HG02588 (cell line): ENCODE data around the gene MT1G.
A peak's percentile ranks its signal among the peaks of the same experiment; 100 is the strongest.
"Not testable (repeated sequence)": the region's sequence is repeated elsewhere in the genome, so short reads cannot be mapped to it uniquely, and the experiment has no call there.

Experiments used
- ATAC-seq: cut with Tn5 transposase; IDR thresholded peaks from one replicate; pipeline ENCODE4 v1.9.1; 2021; ENCODE audit warnings: mild to moderate bottlenecking, moderate library complexity; ENCODE audit not compliant: unreplicated experiment

Gene MT1G

DNA sequence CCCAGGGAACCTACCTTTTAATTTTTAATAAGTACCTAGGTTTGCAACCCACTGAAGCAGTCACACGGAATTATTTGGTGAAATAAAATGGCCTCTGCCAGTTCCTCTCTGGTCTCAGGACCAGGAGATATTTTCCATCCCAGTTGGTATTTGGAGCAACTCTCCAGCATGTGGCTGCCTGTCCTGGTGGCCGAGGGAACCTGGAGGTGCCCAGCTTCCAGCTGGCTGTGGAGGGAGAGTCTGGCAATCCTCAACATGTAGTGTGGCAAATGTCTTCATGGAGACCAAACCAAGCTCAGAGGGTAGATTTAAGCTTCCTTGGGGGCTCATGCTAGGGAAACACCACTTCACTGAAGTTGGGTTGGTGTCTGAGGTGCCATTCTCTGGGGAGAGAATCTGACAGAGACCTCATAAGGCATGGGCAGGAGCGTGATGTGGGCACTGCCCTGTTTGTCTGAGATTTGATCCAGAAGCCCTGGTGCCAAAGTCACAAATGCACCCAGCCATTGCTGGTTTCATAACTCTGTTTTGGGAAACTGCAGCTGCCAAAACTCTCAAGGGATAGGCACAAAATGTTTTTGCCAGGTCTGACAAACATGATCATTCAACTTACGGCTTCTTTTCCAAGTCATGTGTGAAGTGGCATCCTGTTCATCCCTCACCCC lies 17.2 kb upstream of the MT1G start:
- ATAC-seq, result no peak

DNA sequence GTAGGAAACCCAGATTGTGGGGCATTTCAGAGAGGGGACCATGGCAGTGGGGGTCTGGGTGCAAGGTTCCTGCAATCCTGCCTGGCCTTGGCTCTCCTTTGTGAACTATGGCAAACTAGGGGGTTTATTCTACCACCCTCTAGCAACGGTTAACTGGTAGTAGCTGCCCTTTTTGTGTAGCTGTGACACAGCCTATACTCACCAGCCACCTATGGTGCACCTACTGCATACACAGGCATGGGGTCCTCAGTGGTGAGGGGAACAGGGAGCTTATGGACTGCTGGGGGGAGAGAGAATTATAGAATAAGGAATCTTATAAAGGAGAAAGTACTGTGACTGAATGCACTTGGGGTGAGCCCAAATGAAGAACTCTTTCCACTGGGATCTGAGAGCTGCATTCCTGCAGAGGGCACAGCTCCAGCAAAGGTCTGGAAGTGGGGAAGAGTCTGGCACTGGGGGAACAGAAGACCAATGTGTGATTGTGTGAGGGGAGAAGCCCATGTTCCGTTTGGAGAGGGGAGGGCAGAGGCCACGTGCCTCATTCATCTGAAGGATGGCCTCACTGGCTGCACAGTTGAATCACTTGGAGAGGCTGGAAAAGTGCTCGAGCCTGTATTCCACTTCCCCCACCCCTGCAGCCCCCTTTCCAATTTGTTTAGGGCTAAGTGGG lies 16.5 kb upstream of the MT1G start:
- ATAC-seq, result no peak

DNA sequence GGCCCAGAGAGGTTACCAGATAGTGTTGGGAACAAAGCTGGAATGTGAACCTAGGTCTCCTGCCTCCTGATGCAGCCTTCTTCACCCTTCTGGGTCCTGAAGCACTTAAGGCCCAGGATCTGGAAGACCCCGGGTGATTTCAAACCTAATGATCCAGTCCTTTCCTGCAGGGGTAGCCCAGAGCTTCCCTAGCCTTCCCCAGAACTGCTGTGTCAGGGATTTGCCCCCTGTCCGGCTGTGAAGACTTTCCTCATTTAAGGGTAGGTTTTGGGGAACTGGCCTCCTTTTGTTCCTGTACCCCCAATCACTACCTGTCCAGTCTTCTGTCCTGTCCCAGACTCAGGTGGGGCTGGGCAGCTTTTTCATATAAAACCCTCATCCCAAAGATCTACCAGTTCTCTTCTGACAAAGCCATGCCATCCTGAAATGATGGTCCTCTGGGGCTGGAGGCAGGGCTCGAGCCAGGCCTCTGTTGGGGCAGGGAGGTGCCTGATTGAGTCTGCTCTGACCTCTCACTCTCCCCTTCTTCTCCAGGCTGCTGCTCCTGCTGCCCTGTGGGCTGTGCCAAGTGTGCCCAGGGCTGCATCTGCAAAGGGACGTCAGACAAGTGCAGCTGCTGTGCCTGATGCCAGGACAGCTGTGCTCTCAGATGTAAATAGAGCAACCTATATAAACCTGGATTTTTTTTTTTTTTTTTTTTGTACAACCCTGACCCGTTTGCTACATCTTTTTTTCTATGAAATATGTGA lies 15.7 kb upstream of the MT1G start:
- no peak for ATAC-seq

DNA sequence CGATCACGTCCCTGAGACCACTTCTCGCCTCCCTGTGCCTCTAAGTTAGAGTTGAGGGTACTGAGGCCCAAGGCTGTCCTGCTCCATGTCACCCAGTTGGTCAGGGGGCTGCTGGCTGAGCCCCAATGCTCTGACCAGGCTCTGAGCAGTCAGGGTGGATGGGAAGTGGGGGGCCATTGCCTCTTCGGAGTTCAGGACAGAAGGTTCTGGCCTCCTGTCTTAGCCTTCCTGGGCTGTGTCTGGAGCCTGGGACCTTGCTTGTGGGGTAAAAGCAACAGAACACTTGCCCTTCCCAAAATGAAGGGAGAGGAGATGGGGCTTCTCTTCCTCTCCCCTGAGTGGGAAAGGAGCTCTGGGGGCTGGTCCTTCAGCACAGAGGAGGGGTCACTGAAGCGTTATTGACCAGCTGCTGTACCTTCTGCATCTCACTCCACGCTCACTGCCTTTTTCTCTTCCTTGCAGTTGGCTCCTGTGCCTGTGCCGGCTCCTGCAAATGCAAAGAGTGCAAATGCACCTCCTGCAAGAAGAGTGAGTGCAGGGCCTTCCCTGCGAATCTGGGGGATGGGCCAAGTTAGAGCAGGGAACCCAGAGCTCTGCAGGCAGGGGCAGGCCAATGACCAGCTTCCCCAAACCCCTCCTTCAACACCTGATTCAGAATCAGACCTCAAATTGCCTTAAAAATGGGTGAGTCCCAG lies 15.0 kb upstream of the MT1G start:
- no peak for ATAC-seq

DNA sequence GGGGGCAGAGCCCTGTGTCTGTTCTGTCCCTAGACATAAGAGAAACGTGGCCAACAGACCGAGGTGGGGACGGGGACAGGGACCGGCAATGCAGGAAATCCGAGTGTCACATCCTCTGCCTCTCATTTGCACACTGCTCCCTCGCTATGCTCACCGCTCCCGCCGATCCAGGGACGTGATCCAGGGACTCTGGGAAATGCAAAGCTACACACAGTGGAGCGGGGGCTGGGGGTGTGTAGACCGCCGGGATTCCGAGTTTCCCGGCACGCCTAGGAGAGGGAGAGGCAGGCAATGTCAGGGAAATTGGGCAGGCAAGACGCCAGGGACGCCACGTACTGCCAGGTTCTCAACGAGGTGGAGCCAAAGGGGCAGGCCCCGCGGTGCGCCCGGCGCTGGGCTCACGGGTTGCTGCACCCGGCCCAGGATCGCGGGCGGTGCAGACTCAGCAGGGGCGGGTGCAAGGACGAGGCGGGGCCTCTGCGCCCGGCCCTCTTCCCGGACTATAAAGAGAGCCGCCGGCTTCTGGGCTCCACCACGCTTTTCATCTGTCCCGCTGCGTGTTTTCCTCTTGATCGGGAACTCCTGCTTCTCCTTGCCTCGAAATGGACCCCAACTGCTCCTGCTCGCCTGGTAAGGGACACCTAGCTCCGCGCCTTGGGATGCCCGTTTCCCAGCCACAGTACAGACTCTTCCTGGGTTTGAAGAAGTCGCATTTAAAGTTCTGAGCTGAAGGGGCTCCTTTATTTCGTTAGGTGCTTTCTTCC lies 14.3 kb upstream of the MT1G start, which contains the start of gene MT1X:
Gene MT1X, plus strand, starts transcription at position 532 of the 764 bp plus-strand sequence. Its CDS starts 71 bp downstream, at position 603.
- ATAC-seq, result peak; percentile 97

DNA sequence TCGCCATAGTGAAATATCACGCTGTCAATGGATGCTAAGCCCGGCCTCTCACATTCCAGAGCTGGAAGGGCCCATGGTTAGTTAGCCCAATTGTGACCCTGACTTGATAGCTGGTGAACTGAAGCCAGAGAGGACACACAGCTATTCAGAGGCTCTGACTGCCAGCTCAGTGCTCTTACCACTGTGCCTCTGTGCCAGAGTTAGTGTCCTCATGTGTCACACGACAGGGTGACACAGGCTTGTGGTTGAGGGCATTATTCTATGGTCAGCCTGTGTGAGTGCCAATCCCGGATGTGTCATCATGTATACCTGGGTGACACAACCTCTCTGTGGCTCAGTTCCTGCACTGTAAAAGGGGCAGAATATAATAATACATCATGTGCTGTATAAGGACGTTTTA lies 12.0 kb upstream of the MT1G start:
- ATAC-seq, result no peak

DNA sequence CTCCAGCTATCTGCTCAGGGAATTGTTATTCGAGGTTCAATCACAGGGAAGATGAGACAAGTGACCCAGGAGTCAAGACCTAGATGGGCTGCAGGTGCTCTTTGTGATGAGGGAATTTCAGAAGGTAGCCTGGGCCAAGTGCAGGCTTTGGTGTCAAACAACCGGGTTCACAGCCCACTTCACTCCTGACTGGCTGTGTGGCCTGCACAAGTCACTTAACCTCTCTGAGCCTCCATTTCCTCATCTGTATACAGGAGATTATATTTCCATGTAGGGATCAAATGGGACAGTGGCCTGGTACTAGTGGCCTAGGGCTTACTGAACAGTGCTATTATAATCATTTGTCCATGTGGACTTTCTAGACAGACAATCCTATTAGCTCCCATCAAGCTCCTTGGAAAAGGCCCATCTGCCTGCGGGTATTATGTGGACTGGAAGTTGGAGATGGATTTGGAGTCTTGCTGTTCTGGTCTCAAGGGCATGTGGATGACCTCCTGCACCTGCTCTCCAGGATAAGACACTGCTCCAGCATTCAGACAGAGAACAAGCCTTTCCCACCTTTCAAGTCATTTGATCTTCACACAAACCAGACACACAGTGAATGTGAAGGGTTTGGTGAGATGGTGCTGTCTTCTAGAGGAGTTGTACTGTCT lies 11.3 kb upstream of the MT1G start:
- no peak for ATAC-seq

DNA sequence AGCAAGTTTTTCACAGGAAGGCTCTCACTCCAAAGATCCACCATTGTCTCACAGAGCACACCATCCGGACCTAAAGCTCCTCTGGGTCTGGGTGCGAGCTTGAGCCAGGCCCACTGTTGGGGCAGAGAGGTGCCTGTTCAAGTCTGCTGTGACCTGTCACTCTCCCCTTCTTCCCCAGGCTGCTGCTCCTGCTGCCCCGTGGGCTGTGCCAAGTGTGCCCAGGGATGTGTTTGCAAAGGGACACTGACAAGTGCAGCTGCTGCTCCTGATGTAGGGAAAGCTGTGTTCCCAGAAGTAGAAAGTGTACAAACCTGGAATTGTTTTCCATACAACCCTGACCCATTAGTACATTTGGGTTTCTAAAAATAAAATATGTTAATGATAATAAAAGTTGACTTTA lies 9.6 kb upstream of the MT1G start:
- no peak for ATAC-seq

DNA sequence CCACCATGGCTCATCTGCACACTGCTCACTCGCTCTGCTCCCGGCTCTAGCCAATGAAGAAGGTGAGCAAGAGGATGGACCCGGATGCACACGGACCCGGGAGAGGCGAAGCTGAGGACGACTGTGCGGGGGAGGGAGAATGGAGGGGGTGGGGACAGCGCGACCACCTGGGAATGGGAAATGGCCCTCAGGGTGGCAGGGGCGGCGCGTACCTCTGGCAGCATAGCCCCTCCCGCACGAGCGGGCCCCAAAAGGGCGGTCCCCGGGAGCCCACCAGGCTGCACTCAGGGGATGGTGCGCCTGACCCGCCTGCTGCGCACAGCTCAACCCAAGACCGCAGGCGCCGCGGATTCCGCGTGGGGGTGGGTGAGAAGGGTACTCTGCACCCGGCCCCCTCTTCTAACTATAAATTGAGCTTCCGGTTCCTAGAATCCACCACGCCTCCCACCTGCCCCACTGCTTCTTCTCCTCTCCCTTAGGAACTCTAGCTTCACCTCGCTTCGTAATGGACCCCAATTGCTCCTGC lies 7.9 kb upstream of the MT1G start:
- no peak for ATAC-seq

DNA sequence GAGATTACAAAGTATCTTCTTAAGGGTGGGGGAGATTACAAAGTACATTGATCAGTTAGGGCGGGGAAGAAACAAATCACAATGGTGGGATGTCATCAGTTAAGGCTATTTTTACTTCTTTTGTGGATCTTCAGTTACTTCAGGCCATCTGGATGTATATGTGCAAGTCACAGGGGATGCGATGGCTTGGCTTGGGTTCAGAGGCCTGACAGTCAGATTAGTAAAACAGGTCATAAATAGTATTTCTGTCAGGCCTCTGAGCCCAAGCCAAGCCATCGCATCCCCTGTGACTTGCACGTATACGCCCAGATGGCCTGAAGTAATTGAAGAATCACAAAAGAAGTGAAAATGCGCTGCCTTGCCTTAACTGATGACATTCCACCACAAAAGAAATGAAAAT lies 6.7 kb upstream of the MT1G start:
- not testable (repeated sequence) for ATAC-seq

DNA sequence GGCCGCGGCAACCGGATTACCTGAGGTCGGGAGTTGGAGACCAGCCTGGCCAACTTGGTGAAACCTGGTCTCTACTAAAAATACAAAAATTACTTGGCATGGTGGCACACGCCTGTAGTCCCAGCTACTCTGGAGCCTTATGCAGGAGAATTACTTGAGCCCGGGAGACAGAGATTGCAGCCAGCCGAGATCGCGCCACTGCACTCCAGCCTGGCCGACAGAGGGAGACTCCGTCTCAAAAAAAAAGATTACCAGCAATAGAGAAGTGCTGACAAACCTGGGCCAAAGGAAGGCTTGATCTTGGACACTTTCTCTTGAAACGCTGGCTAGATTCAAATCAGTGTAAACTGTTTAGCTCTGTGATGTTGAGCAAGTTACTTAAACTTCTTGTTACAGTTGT lies 6.1 kb upstream of the MT1G start:
- ATAC-seq, result no peak

DNA sequence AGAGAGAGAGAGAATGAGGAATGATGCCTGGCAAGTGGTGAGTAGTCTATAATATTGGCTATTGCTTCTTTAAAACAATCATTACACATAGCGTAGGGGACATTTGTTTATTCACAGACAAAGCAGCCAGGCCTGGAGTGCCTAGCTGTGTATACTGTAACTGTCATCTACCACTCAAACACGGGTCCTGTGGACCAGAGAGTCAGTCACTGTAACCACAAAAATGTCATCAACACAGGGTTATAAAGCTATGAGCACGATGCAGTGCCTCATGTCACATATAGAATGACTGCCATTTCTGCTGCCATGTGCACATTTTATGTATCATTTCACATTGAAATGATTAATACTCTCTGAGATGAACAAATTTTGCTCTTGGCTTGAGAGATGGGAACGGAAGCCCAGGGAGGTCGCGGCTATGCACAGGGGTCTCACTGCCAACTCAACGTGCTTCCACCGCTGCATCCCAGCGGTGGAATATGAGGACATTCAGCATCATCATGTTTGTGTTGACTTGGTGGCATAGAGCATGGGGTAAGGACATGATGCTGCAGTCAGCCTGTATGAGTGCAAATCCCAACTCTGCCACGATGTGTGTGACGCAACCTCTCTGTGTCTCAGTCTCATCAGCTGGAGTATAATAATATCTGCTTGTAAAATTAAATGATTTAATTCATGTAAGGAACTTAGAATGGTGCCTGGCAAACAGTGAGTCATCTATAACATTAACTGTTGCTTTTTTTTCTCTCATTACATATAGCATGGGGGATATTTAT lies 5.1 kb upstream of the MT1G start:
- no peak for ATAC-seq

DNA sequence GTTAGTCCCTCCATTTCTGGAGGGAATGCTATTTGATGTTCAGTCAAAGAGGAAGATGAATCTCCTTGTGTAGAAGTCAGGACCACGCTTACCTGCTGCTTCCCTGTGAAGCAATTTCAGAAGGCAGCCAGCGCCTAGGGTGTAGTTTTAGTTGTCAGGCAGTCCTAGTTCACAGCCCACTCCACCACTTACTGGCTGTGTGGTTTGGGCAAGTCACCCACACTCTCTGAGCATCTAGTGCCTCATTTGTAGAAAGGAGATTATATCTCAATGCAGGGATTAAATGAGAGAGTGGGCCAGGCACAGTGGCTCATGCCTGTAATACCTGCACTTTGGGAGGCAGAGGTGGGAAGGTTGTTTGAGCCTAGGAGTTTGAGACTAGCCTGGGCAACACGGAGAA lies 4.3 kb upstream of the MT1G start:
- ATAC-seq, result not testable (repeated sequence)

DNA sequence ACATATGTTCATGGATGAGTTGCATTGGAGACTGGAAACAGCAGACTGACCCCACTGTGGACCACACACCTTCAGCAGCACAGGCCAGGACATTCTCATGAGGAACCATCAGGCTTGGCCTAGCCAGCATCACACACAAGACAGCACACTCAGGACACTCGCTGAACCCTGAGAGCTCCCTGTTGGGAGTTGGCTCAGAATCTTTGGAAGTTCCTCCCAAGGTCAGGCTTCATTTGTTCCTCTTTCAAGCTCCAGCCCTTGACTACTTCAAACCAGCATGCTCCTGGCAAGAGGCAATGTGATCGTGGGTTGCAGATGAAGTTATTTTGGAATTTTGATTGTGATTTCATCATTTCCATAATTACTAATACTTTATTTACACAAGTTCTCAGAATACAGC lies 3.8 kb upstream of the MT1G start:
- not testable (repeated sequence) for ATAC-seq

DNA sequence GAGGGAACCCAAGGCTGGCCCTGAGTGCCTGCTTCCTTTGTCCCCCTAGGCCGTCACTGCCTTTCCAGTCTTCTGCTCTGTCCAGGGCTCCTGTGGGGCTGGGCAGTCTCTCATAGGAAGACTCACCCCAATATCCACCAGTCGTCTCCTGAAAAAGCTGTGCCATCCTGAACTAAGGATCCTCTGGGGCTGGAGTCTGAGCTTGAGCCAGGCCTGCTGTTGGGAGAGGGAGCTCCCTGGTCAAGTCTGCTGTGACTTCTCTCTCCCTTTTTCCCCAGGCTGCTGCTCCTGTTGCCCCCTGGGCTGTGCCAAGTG lies 2.7 kb upstream of the MT1G start:
- no peak for ATAC-seq

DNA sequence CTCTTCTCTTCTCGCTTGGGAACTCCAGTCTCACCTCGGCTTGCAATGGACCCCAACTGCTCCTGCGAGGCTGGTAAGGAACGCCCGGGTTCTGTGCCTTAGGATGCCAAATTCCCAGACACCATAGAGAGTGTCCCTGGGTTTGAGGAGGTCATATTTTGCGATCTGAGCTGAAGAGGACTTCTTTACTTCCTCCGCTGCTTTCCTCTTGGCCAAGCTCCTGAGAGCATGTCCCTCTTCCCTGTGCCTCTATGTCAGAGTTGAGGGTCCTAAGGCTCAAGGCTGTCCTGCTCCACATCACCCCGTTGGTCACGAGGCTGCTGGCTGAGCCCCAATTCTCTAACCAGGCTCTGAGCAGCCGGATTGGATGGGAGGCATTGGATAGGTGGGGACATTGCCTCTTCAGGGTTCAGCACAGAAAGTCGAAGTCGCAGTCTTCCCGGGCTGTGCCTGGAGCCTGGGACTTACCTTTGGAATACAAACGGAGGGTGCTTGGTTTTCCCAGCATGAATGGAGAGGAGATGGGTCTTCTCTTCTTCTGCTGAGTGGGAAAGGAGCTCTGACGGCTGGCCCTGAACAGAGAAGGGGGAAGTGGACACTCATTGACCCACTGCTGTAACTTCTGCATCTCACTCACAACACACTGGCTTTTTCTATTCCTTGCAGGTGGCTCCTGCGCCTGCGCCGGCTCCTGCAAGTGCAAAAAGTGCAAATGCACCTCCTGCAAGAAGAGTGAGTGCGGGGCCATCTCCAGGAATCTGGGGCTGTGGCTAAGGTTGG lies 2.2 kb upstream of the MT1G start:
- no peak for ATAC-seq

DNA sequence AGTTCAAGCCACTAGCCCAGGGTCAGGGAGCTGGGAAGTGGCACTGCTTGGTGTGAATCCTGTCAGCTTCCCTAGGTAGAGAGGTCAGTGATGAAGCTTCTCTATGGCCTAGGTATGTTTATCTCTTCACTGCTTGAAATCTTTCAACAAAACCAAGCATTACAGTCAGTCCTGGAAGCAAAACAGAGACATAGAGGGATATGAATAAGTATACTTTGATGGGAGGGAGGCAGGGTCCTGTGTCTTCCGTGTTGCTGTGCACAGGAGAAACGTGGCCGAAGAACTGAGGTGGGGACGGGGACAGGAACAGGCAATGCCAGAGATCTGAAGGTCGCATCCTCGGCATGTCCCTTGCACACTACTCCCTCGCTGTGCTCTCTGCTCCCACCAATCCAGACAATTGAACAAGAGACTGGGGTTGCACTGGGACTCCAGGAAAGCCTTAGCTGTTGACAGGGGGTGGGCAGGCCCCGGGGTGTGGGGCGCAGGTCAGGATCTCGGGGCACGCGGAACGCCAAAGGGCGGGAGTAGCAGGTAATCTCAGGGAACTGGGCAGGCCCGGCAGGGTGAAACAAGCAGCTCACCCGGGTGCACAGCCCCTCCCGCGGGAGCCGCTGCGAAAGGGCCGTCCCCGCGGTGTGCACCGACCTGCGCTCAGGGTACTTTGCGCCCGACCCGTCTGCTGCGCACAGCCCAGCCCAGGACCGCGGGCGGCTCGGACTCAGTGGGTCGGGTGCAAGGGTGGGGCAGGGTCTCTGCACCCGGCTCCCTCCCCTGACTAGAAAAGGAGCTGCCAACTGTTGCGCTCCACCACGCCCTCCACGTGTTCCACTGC lies 1.4 kb upstream of the MT1G start, which contains the start of gene MT1H:
Gene MT1H, plus strand, starts transcription at position 810 of the 835 bp plus-strand sequence. CDS start 71 bp downstream, outside the sequence.
- ATAC-seq, result no peak
